Activated CD8-positive, alpha-beta memory T cell treated with anti-CD3 and anti-CD28 coated beads for 4 hours (primary cell): ENCODE data around the gene ZNF446.
A peak's percentile ranks its signal among the peaks of the same experiment; 100 is the strongest.
"Not testable (repeated sequence)": the region's sequence is repeated elsewhere in the genome, so short reads cannot be mapped to it uniquely, and the experiment has no call there.

Experiments used
- DNase-seq, 2 donors: peaks; one replicate each; pipeline ENCODE4 v3.0.0-alpha.2; 2020; ENCODE audit warnings: low read depth in 2 of 2

Gene ZNF446

GRCh38 chr19:58499021-58499927 lies 23.1 kb downstream of the ZNF446 start:
- DNase-seq: peak; percentile 92 to 94

GRCh38 chr19:58500242-58500641 lies 24.1 kb downstream of the ZNF446 start:
- no peak for DNase-seq

GRCh38 chr19:58507602-58508223 lies 31.6 kb downstream of the ZNF446 start:
- DNase-seq: not testable (repeated sequence)

- DNase-seq: no peak
These were observed 33.6 kb downstream of the ZNF446 start for GRCh38 chr19:58509731-58510083.

- no peak for DNase-seq
These were observed 34.1 kb downstream of the ZNF446 start for GRCh38 chr19:58510084-58510862.

GRCh38 chr19:58511353-58512208 lies 35.4 kb downstream of the ZNF446 start, which contains the start of gene SLC27A5:
TSS of gene SLC27A5 (minus strand) at chr19:58511992. CDS start at chr19:58511955, 37 bp downstream.
- DNase-seq: no peak

GRCh38 chr19:58513213-58513693 lies 37.1 kb downstream of the ZNF446 start:
- DNase-seq: no peak

GRCh38 chr19:58513694-58514563 lies 37.8 kb downstream of the ZNF446 start:
- DNase-seq: peak; percentile 82 to 85

- no peak for DNase-seq
These were observed 38.4 kb downstream of the ZNF446 start for GRCh38 chr19:58514564-58515022.

- no peak for DNase-seq
These were observed 39.1 kb downstream of the ZNF446 start for GRCh38 chr19:58515259-58515658.

GRCh38 chr19:58516246-58516836 lies 40.2 kb downstream of the ZNF446 start:
- DNase-seq: no peak

GRCh38 chr19:58516964-58517833 lies 41.0 kb downstream of the ZNF446 start:
- DNase-seq: no peak

GRCh38 chr19:58518256-58519086 lies 42.3 kb downstream of the ZNF446 start:
- no peak for DNase-seq

GRCh38 chr19:58519087-58519354 lies 42.9 kb downstream of the ZNF446 start:
- no peak for DNase-seq

GRCh38 chr19:58519355-58520256 lies 43.5 kb downstream of the ZNF446 start, which contains the start of gene ZBTB45:
TSS of gene ZBTB45 (minus strand) at chr19:58519810. CDS start at chr19:58517673, 2,137 bp downstream.
- DNase-seq: peak; percentile 70 to 74

- DNase-seq: no peak
These were observed 44.1 kb downstream of the ZNF446 start for GRCh38 chr19:58520257-58520599.

GRCh38 chr19:58521651-58522050 lies 45.5 kb downstream of the ZNF446 start:
- DNase-seq: no peak
